Measurements from ENCODE around the gene PRDX4.

DNA sequence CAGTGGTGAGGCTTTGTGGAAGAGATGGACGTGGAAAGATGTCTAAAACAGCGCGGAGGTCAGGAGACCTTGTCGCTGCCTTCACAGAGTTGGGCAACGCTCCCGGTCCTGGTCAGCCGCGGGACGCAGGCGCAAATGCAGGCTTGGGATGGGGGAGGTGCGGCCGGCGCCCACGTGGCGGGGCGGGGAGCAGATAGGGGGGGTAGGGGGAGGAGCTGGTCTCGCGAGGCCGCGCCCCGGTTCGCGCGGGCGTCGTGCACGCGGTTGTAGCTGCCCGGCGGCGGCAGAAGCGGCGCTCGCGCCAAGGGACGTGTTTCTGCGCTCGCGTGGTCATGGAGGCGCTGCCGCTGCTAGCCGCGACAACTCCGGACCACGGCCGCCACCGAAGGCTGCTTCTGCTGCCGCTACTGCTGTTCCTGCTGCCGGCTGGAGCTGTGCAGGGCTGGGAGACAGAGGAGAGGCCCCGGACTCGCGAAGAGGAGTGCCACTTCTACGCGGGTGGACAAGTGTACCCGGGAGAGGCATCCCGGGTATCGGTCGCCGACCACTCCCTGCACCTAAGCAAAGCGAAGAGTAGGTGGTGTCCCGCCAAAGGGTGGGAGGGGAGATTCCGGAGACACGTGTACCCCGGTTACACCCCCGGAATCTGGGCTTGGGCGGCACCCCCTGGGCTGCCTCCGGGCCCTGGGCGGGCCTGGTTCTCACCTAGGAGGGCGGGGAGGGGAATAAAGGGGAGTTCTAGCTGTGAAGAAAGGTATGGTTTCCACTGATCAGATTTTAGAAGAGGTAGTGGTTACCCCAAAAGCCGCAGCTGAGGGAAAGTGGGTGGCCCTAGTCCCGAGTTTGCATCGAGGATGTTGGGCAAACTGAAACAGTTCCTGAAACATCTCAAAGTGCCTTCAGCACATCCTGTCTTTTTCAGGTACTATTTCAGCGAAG lies at the start of gene PRDX4:
- TF ChIP-seq EP300 (IDR thresholded peaks at IDR 0.05) (no peak), POLR2A (IDR thresholded peaks at IDR 0.05) (no peak), POLR2AphosphoS5 (IDR thresholded peaks at IDR 0.05) (no peak)
- TF ChIP-seq, protein P1, sequence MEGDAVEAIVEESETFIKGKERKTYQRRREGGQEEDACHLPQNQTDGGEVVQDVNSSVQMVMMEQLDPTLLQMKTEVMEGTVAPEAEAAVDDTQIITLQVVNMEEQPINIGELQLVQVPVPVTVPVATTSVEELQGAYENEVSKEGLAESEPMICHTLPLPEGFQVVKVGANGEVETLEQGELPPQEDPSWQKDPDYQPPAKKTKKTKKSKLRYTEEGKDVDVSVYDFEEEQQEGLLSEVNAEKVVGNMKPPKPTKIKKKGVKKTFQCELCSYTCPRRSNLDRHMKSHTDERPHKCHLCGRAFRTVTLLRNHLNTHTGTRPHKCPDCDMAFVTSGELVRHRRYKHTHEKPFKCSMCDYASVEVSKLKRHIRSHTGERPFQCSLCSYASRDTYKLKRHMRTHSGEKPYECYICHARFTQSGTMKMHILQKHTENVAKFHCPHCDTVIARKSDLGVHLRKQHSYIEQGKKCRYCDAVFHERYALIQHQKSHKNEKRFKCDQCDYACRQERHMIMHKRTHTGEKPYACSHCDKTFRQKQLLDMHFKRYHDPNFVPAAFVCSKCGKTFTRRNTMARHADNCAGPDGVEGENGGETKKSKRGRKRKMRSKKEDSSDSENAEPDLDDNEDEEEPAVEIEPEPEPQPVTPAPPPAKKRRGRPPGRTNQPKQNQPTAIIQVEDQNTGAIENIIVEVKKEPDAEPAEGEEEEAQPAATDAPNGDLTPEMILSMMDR (IDR thresholded peaks at IDR 0.05) = no peak

Data from suprapubic skin (tissue), 4 donors.